ENCODE measurements around the gene TACC3.

- TF ChIP-seq CTCF (IDR thresholded peaks at IDR 0.05) (no peak), SMC3 (IDR thresholded peaks at IDR 0.05; ENCODE audit: low read depth, low read length) (no peak), MAX (IDR thresholded peaks at IDR 0.05; ENCODE audit: low read depth) (no peak), RFX5 (IDR thresholded peaks at IDR 0.05; ENCODE audit: low read length) (no peak), YY1 (IDR thresholded peaks at IDR 0.05; ENCODE audit: low read depth) (no peak)
Observed at GRCh38 chr4:1773754-1774153, 52.4 kb downstream of the TACC3 start.

Data from SK-N-SH (cell line).